ENCODE results near the gene OLFML2A. TPM values are rescaled to one million over a fixed set of nuclear protein-coding genes. Genes with fewer than 3 reads are reported as not detected.
A peak's percentile ranks its signal among the peaks of the same experiment; 100 is the strongest.

OLFML2A gene
- total RNA-seq, 1 donor from 2014 or later: 188 TPM

- DNase-seq: no peak
Observed at GRCh38 chr9:124778575-124779367, 1.8 kb downstream of the OLFML2A start.

- peak; percentile 93 for DNase-seq
Observed at GRCh38 chr9:124779368-124780059, 2.6 kb downstream of the OLFML2A start.

DNA sequence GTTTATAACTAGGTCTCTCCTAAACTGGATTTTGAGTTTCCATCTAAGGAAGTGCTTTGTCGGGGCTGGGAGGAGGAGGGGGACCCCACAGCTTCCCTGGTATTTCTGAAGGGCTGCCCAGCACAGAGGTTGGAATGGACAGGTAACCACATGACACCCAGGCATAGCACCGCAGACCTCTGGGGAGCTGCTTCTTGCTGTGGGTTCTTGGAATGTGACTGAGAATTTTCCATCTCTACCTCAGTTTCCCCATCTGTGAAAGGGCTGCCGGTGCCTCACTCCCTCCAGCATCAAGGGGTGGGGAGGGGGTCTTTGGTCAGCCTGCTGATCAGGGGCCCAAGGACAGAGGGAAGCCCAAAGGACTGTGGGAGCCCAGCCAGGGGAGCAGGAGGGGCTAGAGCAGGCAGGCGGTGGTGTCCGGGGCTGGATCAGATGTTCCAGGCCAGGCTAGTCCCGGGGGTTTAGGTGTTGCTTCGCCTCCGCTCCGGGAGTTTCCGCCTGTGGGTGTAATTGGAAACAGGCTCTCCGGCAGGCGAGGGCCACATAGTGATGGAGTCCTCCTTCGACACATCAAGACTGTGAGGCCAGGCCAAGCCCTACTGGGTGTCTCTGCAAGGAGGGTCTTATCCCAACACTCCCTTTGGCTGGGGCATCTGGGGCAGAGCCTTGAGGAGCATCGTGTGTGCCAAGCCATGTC lies 3.3 kb downstream of the OLFML2A start:
- DNase-seq: no peak

GRCh38 chr9:124780757-124781151 lies 3.8 kb downstream of the OLFML2A start:
- DNase-seq: no peak

GRCh38 chr9:124781967-124782660 lies 5.2 kb downstream of the OLFML2A start:
- DNase-seq: no peak

GRCh38 chr9:124782661-124783574 lies 6.0 kb downstream of the OLFML2A start:
- DNase-seq: no peak

DNA sequence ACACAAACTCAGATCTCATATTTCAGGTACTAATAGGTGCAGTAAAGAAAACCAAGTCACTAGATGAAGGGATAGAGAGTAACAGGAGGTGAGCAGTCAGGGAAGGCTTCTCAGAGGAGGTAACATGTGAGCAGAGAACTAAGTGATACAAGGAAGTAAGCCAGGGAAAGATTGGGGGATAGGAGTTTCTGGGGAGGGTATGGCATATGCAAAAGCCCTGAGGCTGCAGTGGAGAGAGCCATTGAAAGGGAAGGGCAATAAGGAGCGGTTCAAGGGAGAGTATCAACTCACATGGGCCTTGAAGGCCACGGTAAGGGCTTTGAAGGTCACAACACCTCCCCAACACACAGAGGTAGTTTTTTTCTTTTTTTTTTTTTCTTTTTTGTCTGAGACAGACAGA lies 6.9 kb downstream of the OLFML2A start:
- DNase-seq: no peak

- DNase-seq: peak; percentile 54
Observed at GRCh38 chr9:124784509-124784908, 7.6 kb downstream of the OLFML2A start.

DNA sequence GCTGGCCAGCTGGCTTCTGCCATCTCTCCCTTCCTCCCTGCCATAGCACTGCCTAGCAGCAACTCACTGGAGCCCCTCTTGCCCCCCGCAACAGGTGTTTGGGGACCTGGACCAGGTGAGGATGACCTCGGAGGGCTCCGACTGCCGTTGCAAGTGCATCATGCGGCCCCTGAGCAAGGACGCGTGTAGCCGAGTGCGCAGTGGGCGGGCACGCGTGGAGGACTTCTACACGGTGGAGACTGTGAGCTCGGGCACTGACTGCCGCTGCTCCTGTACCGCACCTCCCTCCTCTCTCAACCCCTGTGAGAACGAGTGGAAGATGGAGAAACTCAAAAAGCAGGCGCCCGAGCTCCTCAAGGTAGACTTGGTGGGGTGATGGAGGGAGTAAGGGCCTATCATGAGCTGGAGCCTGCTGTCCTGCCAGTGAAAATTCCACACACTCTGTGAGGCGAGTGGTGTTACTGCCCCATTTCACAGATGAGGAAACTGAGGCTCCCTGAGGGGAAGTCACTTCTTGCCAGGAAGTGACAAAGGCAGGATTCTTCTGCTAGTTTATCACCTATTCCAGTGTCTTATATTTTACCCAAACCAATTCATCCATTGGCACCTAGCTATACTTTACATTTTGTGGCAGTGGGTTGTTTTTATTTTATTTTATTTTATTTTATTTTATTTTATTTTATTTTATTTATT lies 10.1 kb downstream of the OLFML2A start:
- DNase-seq: no peak

GRCh38 chr9:124788542-124789217 lies 11.7 kb downstream of the OLFML2A start:
- DNase-seq: no peak

GRCh38 chr9:124789531-124789930 lies 12.6 kb downstream of the OLFML2A start:
- no peak for DNase-seq

DNA sequence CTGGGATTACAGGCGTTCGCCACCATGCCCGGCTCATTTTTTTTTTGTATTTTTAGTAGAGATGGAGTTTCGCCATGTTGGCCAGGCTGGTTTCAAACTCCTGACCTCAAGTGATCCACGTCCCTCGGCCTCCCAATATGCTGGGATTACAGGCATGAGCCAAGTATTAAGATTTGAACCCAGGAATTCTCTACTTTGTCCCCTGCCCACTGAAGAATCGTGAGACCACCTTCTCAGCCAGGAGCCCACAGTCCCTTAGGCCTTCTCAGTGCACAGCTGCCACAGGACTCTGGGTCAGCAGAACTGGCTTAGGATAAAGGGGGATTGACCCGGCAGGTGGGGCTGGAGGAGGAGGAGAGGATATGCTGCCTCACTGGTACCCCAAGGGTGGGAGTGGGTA lies 13.4 kb downstream of the OLFML2A start:
- DNase-seq: no peak

GRCh38 chr9:124790801-124791505 lies 14.0 kb downstream of the OLFML2A start:
- DNase-seq: no peak

DNA sequence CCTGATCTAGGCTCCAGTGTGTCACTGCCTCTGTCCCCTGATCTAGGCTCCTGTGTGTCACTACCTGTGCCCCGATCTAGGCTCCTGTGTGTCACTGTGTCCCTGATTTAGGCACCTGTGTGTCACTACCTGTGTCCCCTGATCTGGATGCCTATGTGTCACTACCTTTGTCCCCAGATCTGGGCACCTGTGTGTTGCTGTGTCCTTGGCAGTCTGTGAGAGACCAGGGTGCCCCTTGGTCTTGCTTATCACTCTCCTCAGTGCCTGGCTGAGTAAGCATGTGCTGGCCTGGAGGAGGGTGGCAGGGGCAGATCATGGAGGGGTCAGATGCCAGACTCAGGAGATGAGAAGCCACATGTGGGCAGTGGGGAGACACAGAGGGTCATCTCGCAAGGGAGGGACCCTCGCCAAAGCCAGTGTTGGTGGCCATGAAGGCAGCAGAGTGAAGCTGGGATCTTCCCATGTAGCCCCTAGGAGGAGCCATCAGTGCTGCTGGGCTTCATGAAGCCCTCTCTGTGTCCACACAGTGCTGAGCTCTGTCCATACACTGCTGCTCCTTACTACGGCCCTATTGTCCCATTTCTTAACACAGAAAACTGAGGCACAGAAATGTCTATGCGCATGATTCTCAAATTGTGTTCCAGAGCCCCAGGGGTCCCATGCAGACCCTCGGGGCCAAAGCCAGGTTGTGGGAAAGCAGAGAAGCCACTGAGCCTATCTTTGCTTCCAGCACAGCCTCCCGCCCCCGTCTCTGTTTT lies 15.5 kb downstream of the OLFML2A start:
- no peak for DNase-seq

DNA sequence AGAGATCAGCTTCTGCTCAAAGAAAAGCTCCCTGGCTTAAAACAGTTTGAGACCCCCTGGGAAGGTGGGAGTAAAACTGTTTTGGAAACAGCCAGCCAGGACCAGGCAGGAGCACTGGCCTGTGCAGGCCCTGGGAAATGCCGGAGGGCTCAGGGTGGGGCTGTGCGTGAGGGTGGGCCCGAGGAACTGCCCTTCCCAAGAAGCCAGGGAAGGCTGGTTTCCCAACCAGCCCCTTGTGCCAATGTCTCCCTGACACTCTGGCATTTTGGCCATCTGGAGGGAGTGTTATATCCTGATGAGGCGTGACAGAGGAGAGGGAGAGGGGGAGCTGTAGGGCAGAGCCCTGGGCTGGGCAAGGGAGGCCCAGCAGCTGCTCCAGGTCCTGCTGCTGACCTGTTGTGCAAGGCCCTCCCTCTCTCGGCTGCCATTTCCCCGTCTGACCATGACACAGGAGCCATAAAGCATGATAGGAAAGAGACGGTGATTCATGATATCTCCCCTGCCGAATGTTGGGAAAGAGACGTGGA lies 16.1 kb downstream of the OLFML2A start:
- DNase-seq: peak; percentile 90

GRCh38 chr9:124794902-124795491 lies 18.1 kb downstream of the OLFML2A start:
- DNase-seq: no peak

GRCh38 chr9:124795881-124796431 lies 19.0 kb downstream of the OLFML2A start:
- DNase-seq: no peak
